IMR-90 (cell line): ENCODE measurements around the gene PDLIM1. TPM values are rescaled to one million over a fixed set of nuclear protein-coding genes. Genes with fewer than 3 reads are reported as not detected.
"Not testable (repeated sequence)": the region's sequence is repeated elsewhere in the genome, so short reads cannot be mapped to it uniquely, and the experiment has no call there.

Source experiments
- ATAC-seq: fragments of 200-7000 bp; cut with Tn5 transposase; 2 replicates; pipeline ENCODE4 v1.9.1; 2020; ENCODE audit warnings: low read depth, mild to moderate bottlenecking, moderate library complexity
- BruUV-seq: library from RNA; stranded (reverse); fragments of 400-500 nt; replicated peaks from 2 replicates; lab custom pipeline; 2021; lab: Mats Ljungman, UMichigan
- CTCF ChIA-PET: fragments of 300-600 bp; formaldehyde crosslinking; extraction: SDS; loops from one replicate; lab custom pipeline; 2021; ENCODE audit warnings: antibody characterized with exemption; lab: Yijun Ruan, JAX
- POLR2A ChIA-PET: fragments of 300-600 bp; sonication (Branson Sonifier 250); formaldehyde crosslinking; loops from one replicate; lab custom pipeline; 2022; ENCODE audit warnings: antibody characterized with exemption; ENCODE audit not compliant: unreplicated experiment; lab: Charles Lee
- DNase-seq: peaks from one replicate; pipeline ENCODE4 v3.0.0; 2013
- H2AFZ ChIP-seq: replicated peaks from 2 replicates; pipeline ENCODE3; 2013; ENCODE audit warnings: low read length, mild to moderate bottlenecking; ENCODE audit not compliant: poor library complexity
- H2AK5ac ChIP-seq: 2 replicates; pipeline ENCODE4 v1.6.1; 2013; ENCODE audit warnings: low read depth, low read length, inconsistent platforms
- H2AK9ac ChIP-seq: replicated peaks from 2 replicates; pipeline ENCODE3; 2013; ENCODE audit warnings: mild to moderate bottlenecking, low read depth, low read length, moderate library complexity; ENCODE audit not compliant: poor library complexity
- H2BK120ac ChIP-seq: 2 replicates; pipeline ENCODE4 v1.6.1; 2013; ENCODE audit warnings: low read depth, low read length, inconsistent platforms
- H2BK15ac ChIP-seq: 3 replicates; pipeline ENCODE4 v1.6.1; 2013; ENCODE audit warnings: low read depth, low read length, inconsistent platforms
- H2BK20ac ChIP-seq: 2 replicates; pipeline ENCODE4 v1.6.1; 2013; ENCODE audit warnings: low read depth, mild to moderate bottlenecking, inconsistent platforms, low read length, moderate library complexity
- H2BK5ac ChIP-seq: 2 replicates; pipeline ENCODE4 v1.6.1; 2013; ENCODE audit warnings: mild to moderate bottlenecking, low read depth, low read length, inconsistent platforms; ENCODE audit not compliant: poor library complexity, severe bottlenecking
- H3K14ac ChIP-seq: replicated peaks from 2 replicates; pipeline ENCODE4 v1.6.1; 2013; ENCODE audit warnings: low read depth, low read length, inconsistent platforms
- H3K18ac ChIP-seq: 2 replicates; pipeline ENCODE4 v1.6.1; 2013; ENCODE audit warnings: low read depth, low read length, control low read depth
- H3K23ac ChIP-seq: 2 replicates; pipeline ENCODE4 v1.6.1; 2013; ENCODE audit warnings: low read depth, low read length, inconsistent platforms
- H3K27ac ChIP-seq: 2 replicates; pipeline ENCODE4 v1.5.1; 2013; ENCODE audit warnings: mild to moderate bottlenecking, control low read depth, low read length; ENCODE audit not compliant: insufficient read depth
- H3K27me3 ChIP-seq: 2 replicates; pipeline ENCODE4 v1.6.1; 2013; ENCODE audit warnings: low read length; ENCODE audit not compliant: control insufficient read depth, insufficient read depth
- H3K36me3 ChIP-seq: 2 replicates; pipeline ENCODE4 v1.6.1; 2013; ENCODE audit warnings: low read length, mixed read lengths; ENCODE audit not compliant: control insufficient read depth, insufficient read depth
- H3K4ac ChIP-seq: 2 replicates; pipeline ENCODE4 v1.6.1; 2013; ENCODE audit warnings: low read depth, low read length, inconsistent platforms
- H3K4me1 ChIP-seq: 2 replicates; pipeline ENCODE4 v1.6.1; 2013; ENCODE audit warnings: low read length, mixed read lengths; ENCODE audit not compliant: control insufficient read depth, insufficient read depth
- H3K4me2 ChIP-seq: 2 replicates; pipeline ENCODE4 v1.6.1; 2013; ENCODE audit warnings: low read depth, mild to moderate bottlenecking, control low read depth, low read length, moderate library complexity
- H3K4me3 ChIP-seq: 2 replicates; pipeline ENCODE4 v1.5.1; 2013; ENCODE audit warnings: low read depth, mild to moderate bottlenecking, control low read depth, low read length, moderate library complexity; ENCODE audit not compliant: insufficient read depth
- H3K56ac ChIP-seq: 2 replicates; pipeline ENCODE4 v1.6.1; 2013; ENCODE audit warnings: low read length, inconsistent platforms; ENCODE audit not compliant: insufficient read depth; ENCODE audit errors: extremely low read depth
- H3K79me1 ChIP-seq, 2 experiments: 2 replicates each; pipeline ENCODE4 v1.6.1; 2013; ENCODE audit warnings: low read length in 2 of 2, inconsistent platforms in 1 of 2, low read depth in 1 of 2
- H3K9ac ChIP-seq: 2 replicates; pipeline ENCODE4 v1.6.1; 2013; ENCODE audit warnings: low read depth, low read length, control low read depth
- H3K9me1 ChIP-seq: 2 replicates; pipeline ENCODE4 v1.6.1; 2013; ENCODE audit warnings: low read length, inconsistent platforms; ENCODE audit not compliant: insufficient read depth
- H3K9me3 ChIP-seq: 2 replicates; pipeline ENCODE4 v1.6.1; 2013; ENCODE audit warnings: low read length; ENCODE audit not compliant: control insufficient read depth, insufficient read depth
- H4K20me1 ChIP-seq: 2 replicates; pipeline ENCODE4 v1.6.1; 2013; ENCODE audit warnings: low read length, inconsistent platforms; ENCODE audit not compliant: insufficient read depth
- H4K5ac ChIP-seq: 2 replicates; pipeline ENCODE4 v1.6.1; 2013; ENCODE audit warnings: mild to moderate bottlenecking, low read depth, low read length, control low read depth
- H4K8ac ChIP-seq, 2 experiments: 2 replicates each; pipeline ENCODE4 v1.6.1; 2013; ENCODE audit warnings: low read depth in 2 of 2, low read length in 2 of 2, control low read depth in 1 of 2, inconsistent platforms in 1 of 2
- H4K91ac ChIP-seq: 2 replicates; pipeline ENCODE4 v1.6.1; 2013; ENCODE audit warnings: low read depth, low read length, inconsistent platforms; ENCODE audit not compliant: insufficient read depth
- FOS ChIP-seq: fragments of 150-350 bp; IDR thresholded peaks from 2 replicates; pipeline ENCODE4 v1.6.1; 2016; ENCODE audit warnings: low read depth, low read length
- WGBS, 2 experiments: methylation state at CpG; one replicate each; pipeline versions ENCODE4 v1.1.5 to v1.1.7; 2013; ENCODE audit warnings: missing lambda C conversion rate in 2 of 2; ENCODE audit not compliant: insufficient read length in 1 of 2; ENCODE audit errors: extremely low coverage in 2 of 2; 5-methylcytosine and 5-hydroxymethylcytosine counted together
- dilution Hi-C: fragments of 300-500 bp; cut with HindIII; formaldehyde crosslinking; loops from one replicate; pipeline ENCODE4 v1.14.3; 2018; ENCODE audit warnings: low sequenced_read_pairs; ENCODE audit not compliant: unreplicated experiment
- in situ Hi-C: fragments of 300-500 bp; cut with MboI; formaldehyde crosslinking; loops from 3 replicates; pipeline ENCODE4 v1.14.3; 2019; ENCODE audit warnings: low sequenced_read_pairs, inconsistent platforms, mixed read lengths
- intact Hi-C: fragments of 100-400 bp; cut with micrococcal nuclease; formaldehyde crosslinking; loops from 2 replicates; pipeline ENCODE4 v1.10.0; 2022
- polyA plus RNA-seq, 3 experiments: library from polyadenylated mRNA; depleted of rRNA; stranded (reverse); fragments of >200 nt; gene quantifications; 2 replicates each; pipeline ENCODE4 v1.2.3, GENCODE V29; 2012; ENCODE audit warnings: low replicate concordance in 1 of 3
- total RNA-seq: library from RNA; depleted of rRNA; stranded (reverse); fragments of >200 nt; gene quantifications from 2 replicates; pipeline ENCODE4 v1.2.3, GENCODE V29; 2012
- TF ChIP-seq, protein P1 (sequence below): fragments of 150-350 bp; IDR thresholded peaks from 2 replicates; pipeline ENCODE4 v1.6.1; 2017; ENCODE audit warnings: mild to moderate bottlenecking, antibody characterized with exemption, low read length, low read depth

PDLIM1 gene
- total and polyA plus RNA-seq, 2 of the 4 experiments (the other 2 are of a cell fraction): 30.1 to 187 TPM

DNA sequence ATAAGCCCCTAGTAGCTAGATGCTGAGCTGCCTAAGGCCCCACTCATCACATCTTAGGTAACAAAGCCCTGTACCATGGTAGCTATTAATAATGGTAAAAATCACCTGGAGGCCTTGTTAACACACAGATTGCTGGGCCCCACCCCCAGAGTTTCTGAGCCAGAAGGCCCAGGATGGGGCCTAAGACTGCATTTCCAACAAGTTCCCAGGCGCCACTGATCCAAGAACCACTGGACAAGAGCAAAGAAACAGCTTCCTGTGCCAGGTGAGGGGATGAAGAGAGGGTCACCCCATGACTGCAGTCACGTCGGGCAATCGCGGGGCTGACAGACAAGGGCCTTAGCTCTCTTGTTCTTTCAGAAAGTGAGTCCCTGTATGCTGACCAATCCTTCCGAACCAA is 50.0 kb downstream of the PDLIM1 start:
- H3K4me3 ChIP-seq: no peak overlapping the region
- DNase-seq (no peak), ATAC-seq (no peak)
- H3K18ac ChIP-seq: no peak overlapping the region
- no peak overlapping the region for H2BK120ac ChIP-seq
- ChIA-PET CTCF (no interaction called here), POLR2A (no interaction called here)
- no peak overlapping the region for H3K4me2 ChIP-seq
- intact Hi-C loops (no loop called here), in situ Hi-C loops (loop anchor here (5.0 kb wide), 1 partner anchor 121 kb away; no protein-coding TSS in a partner anchor), dilution Hi-C loops (no loop called here)
- no peaks in the 10 kb centered on the region for H3K27me3 ChIP-seq
- H3K9me1 ChIP-seq: peaks cover 26% of the 10 kb centered on the region
- H4K91ac ChIP-seq: no peak overlapping the region
- no peak overlapping the region for H2BK20ac ChIP-seq
- no peak overlapping the region for H2BK15ac ChIP-seq
- no peak overlapping the region for H3K14ac ChIP-seq
- no peak overlapping the region for H2BK5ac ChIP-seq
- peaks cover 22% of the 10 kb centered on the region for H4K20me1 ChIP-seq
- no peak overlapping the region for H4K5ac ChIP-seq
- no peaks in the 10 kb centered on the region for H3K9me3 ChIP-seq
- H2AFZ ChIP-seq: peak overlapping the region; percentile 40
- H3K4ac ChIP-seq: no peak overlapping the region
- TF ChIP-seq FOS: no peak
- TF ChIP-seq, protein P1, sequence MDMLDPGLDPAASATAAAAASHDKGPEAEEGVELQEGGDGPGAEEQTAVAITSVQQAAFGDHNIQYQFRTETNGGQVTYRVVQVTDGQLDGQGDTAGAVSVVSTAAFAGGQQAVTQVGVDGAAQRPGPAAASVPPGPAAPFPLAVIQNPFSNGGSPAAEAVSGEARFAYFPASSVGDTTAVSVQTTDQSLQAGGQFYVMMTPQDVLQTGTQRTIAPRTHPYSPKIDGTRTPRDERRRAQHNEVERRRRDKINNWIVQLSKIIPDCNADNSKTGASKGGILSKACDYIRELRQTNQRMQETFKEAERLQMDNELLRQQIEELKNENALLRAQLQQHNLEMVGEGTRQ: no peak
- no peak overlapping the region for H3K9ac ChIP-seq
- no peak overlapping the region for H4K8ac ChIP-seq
- peaks cover 26 to 68% of the 10 kb centered on the region in 2 experiments; a peak in 3 of 4 replicates for H3K79me1 ChIP-seq
- H2AK9ac ChIP-seq: no peak overlapping the region
- no CpG with 5 or more reads among the region's 6 CpGs for WGBS, 2 experiments
- no peak overlapping the region for H3K56ac ChIP-seq
- H3K23ac ChIP-seq: no peak overlapping the region
- H3K4me1 ChIP-seq: peaks cover 19% of the 10 kb centered on the region
- BruUV-seq: no TSS peak
- H3K36me3 ChIP-seq: peaks cover 58% of the 10 kb centered on the region
- no peak overlapping the region for H2AK5ac ChIP-seq
- no peak overlapping the region for H3K27ac ChIP-seq

DNA sequence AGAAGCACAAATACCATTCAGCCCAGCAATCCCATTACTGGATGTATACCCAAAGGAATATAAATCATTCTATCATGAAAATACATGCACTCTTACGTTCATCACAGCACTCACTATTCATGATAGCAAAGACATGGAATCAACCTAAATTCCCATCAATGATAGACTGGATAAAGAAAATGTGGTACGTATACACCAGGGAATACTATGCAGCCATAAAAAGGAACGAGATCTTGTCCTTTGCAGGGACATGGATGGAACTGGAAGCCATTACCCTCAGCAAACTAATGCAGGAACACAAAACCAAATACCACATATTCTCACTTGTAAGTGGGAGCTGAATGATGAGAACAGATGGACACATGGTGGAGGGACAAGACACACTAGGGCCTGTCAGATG is 50.7 kb downstream of the PDLIM1 start:
- no CpG with 5 or more reads among the region's 3 CpGs for WGBS, 2 experiments
- ATAC-seq, H4K5ac ChIP-seq, intact Hi-C loops, H2AK9ac ChIP-seq, dilution Hi-C loops, H3K4ac ChIP-seq, H3K9me3 ChIP-seq, BruUV-seq, H3K14ac ChIP-seq, H3K27me3 ChIP-seq, H4K91ac ChIP-seq, DNase-seq, H2BK120ac ChIP-seq, H3K18ac ChIP-seq, H2BK5ac ChIP-seq, CTCF ChIA-PET, H3K56ac ChIP-seq, H2BK15ac ChIP-seq, H4K8ac ChIP-seq, H3K4me3 ChIP-seq, H3K23ac ChIP-seq, H3K4me2 ChIP-seq, H2AK5ac ChIP-seq, POLR2A ChIA-PET, H2AFZ ChIP-seq, H3K9ac ChIP-seq, H3K27ac ChIP-seq, H2BK20ac ChIP-seq: not testable (repeated sequence)
- in situ Hi-C loops: loop anchor here (5.0 kb wide), 1 partner anchor 122 kb away; no protein-coding TSS in a partner anchor
- Histone ChIP-seq H3K79me1 (peaks cover 23 to 65% of the 10 kb centered on the region in 2 experiments; a peak in 3 of 4 replicates), H3K9me1 (peaks cover 29% of the 10 kb centered on the region), H3K4me1 (peaks cover 14% of the 10 kb centered on the region), H4K20me1 (peaks cover 22% of the 10 kb centered on the region), H3K36me3 (peaks cover 55% of the 10 kb centered on the region)
